Fibroblast of villous mesenchyme (primary cell): Measurements from ENCODE around the gene HMX3. TPM values are rescaled to one million over a fixed set of nuclear protein-coding genes. Genes with fewer than 3 reads are reported as not detected.

Experiments
- DNase-seq: peaks from one replicate; pipeline ENCODE4 v3.0.0-alpha.2; 2010; ENCODE audit warnings: low read depth
- H3K4me3 ChIP-seq: 2 replicates; pipeline ENCODE4 v1.5.1; 2011; ENCODE audit warnings: low read depth, mild to moderate bottlenecking, low read length
- CTCF ChIP-seq: IDR thresholded peaks from 2 replicates; pipeline ENCODE4 v1.5.1; 2012; ENCODE audit warnings: low read depth, mild to moderate bottlenecking, low read length; ENCODE audit not compliant: insufficient read depth
- total RNA-seq: library from RNA; depleted of rRNA; stranded (reverse); fragments of >200 nt; gene quantifications from 2 replicates; pipeline ENCODE4 v1.2.3, GENCODE V29; 2012

The HMX3 gene
- total RNA-seq, 1 donor = not detected

GRCh38 chr10:123096452-123096851 lies 39.3 kb upstream of the HMX3 start:
- DNase-seq = no peak
- no peak overlapping the region for H3K4me3 ChIP-seq
- TF ChIP-seq CTCF = no peak

- DNase-seq = no peak
- H3K4me3 ChIP-seq = no peak overlapping the region
- no peak for TF ChIP-seq CTCF
Observed at GRCh38 chr10:123097039-123097438, 38.7 kb upstream of the HMX3 start.

DNA sequence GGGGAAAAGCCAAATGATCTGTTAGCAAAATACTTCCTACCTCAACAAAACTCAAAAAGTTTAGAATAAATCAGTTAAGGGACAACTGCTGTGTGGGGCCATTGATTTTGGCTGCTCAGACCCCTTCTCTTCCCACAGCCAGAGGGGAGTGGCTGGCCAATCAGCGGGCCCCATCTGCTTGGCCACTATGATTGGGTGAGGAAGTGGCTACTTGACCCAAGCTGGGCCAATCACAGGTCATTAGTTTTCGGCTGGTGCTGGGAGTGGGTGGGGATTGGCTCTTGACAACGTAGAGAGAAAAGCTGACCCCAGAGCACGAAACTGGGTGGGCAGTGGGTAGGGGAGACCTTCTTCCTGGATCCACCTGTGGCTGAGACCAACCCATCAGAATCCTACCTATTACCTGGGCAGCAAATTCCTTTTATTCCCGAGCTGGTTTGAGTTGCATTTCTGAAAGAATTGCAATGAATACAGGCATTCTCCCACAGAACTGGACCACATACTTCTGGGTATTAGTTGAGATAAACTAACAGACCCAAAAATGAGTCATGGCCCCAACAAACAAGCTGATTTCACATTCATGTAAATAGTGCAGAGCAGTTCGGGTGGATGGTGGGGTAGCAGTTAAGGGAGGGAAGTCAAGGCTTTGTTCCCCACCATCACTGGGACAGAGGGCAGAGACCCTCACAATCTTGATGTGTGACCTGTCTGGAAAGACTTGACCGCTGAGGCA lies 35.6 kb upstream of the HMX3 start:
- no peak for TF ChIP-seq CTCF
- H3K4me3 ChIP-seq = no peak overlapping the region
- no peak for DNase-seq

GRCh38 chr10:123101872-123102271 lies 33.9 kb upstream of the HMX3 start:
- DNase-seq = no peak
- H3K4me3 ChIP-seq = no peak overlapping the region
- no peak for TF ChIP-seq CTCF

DNA sequence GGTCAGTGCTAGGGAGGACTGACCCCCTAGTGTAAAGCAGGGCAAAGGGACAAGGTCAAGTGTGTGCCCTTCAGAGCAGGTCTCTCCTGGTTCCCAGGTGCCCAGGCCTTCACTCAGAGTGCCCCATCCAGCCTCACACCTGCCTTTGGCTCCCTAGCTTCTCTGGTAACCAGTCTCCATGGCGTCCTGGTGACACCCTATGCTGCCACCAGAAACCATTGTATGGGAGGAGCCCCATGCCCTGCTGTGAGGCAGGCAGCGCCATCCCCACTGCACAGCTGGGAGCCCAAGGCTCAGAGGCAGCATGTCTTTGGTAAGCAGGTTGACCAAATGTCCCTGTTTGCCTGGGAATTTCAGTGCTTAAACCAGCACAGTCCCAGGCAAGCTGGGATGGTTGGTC lies 33.1 kb upstream of the HMX3 start:
- DNase-seq = no peak
- no peak for TF ChIP-seq CTCF

GRCh38 chr10:123103944-123104343 lies 31.8 kb upstream of the HMX3 start:
- no peak for TF ChIP-seq CTCF
- DNase-seq = no peak
- H3K4me3 ChIP-seq = no peak overlapping the region

More for the DNA sequence above, 33.1 kb upstream of the HMX3 start:
- H3K4me3 ChIP-seq = no peak overlapping the region

GRCh38 chr10:123109466-123109865 lies 26.3 kb upstream of the HMX3 start:
- no peak for TF ChIP-seq CTCF

More at GRCh38 chr10:123109466-123109865, 26.3 kb upstream of the HMX3 start:
- no peak overlapping the region for H3K4me3 ChIP-seq
- DNase-seq = no peak
